Stimulated activated CD4-positive, alpha-beta T cell treated with anti-CD3 and anti-CD28 coated beads, TNF-alpha, amount 100 ng/mL, for 48 hours (primary cell): ENCODE data around the gene LGALS7.
"Not testable (repeated sequence)": the region's sequence is repeated elsewhere in the genome, so short reads cannot be mapped to it uniquely, and the experiment has no call there.

Experiments
- DNase-seq, 3 donors: peaks; one replicate each; pipeline ENCODE4 v3.0.0-alpha.2; 2020; ENCODE audit warnings: low read depth in 3 of 3

Gene LGALS7

GRCh38 chr19:38773469-38774177 is at the start of gene LGALS7:
Gene LGALS7 (minus strand): TSS chr19:38773517. CDS start chr19:38773492, 25 bp downstream.
- no peak for DNase-seq

DNA sequence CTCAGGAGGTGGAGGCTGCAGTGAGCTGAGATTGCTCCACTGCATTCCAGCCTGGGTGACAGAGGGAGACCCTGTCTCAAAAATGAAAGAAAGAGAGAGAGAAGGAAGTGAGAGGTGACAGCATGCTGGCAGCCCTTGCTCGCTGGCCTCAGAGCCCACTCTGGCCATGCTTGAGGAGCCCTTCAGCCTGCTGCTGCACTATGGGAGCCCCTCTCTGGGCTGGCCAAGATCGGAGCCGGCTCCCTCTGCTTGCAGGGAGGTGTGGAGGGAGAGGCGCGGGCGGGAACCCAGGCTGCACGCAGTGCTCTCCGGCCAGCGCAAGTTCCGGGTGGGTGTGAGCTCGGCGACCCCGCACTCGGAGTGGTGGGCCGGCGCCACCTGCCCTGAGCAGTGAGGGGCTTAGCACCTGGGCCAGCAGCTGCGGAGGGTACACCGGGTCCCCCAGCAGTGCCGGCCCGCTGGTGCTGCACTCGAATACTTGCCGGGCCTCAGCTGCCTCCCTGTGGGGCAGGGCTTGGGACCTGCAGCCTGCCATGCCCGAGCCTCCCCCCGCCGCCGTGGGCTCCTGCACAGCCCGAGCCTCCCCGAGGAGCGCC is 48.0 kb upstream of the LGALS7 start:
- DNase-seq: not testable (repeated sequence)

- no peak for DNase-seq
Measured at GRCh38 chr19:38819231-38819920, 46.1 kb upstream of the LGALS7 start.

- DNase-seq: no peak
Measured at GRCh38 chr19:38817081-38817480, 43.8 kb upstream of the LGALS7 start.

DNA sequence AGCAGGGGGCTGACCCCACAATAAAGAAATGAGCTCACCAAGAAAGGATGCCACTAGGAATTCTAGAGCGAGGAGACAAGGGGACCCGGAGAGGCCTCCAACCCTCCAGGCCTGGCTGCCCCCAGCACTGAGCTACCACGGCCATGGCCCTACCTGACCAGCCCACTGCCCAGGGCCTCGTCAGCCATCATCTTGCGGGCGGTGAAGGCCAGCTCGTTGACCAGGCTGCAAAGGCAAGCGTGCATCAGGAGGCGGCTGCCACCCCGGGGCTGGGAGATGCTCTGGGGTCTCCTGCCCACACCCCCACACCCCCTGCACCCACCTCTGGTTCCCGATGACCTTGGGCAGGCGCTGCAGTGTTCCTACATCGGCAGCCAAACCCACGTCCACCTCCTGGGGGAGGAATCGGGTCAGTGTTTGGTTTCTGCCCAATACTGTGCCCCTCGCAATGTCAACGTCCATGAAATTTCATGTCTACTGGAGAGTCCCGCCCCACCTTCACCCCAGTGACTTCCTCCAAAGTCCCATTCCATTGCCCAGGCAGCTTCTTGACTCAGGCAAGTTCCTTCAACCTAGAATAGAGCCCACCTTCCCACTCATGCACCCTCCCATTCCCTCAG is 42.9 kb upstream of the LGALS7 start:
- no peak for DNase-seq

DNA sequence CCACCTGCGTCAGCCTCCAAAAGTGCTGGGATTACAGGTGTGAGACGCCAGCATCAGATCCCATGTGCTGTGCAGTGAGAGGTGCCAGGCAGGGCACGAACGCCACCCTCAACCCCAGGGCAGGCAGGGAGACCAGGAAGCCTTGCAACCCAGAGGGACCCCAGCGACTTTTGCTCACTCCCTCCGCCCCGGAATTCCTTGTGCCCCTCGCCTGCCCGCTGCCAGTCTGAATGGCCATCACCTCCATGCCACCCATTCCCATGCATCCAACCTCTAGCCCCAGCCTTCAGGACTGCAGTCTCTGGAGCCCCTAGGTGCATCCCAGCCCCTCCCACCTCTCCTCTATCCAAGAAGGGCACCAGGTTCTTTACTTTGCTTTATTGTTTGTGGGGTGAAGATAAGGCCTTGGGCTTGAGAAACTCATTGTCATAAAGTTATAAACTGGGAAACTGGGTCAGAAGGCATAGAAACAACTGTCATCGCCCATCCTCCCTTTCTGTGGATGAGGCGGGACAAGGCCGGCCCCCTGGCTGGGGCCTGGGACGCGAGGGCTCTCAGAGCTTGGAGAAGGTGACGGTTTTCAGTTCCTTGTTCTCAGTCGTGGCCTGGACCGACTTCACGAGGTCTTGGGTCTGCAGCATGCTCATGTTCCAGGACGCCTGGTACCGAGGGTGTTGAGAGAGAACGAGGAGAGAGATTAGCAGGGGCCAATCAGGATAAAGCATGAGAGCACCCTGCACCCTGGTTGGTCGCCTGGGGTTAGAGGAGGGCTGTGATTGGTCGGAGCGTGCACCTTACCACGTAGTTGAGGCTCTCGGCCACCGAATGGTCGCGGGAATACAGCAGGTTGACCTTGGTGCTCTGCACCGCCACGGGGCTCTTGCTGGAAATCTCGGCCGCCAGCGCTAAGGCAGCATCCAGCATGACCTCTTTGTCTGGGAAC is 42.0 kb upstream of the LGALS7 start:
- DNase-seq: no peak

- DNase-seq: not testable (repeated sequence)
Measured at GRCh38 chr19:38813932-38814331, 40.6 kb upstream of the LGALS7 start.

DNA sequence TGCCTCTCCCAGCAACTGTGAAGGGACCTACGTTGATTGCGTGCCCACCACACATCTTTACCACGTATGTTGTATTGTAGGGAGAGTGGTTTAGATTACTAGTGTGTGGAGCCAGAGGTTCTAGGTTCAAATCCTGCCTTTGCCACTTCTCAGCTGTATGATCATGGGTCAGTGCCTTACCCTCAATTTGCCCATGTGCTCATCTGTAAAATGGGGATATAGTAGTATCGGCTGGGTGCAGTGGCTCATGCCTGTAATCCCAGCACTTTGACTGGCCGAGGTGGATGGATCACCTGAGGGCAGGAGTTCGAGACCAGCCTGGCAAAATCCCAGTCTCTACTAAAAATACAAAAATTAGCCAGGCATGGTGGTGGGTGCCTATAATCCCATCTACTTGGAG is 40.0 kb upstream of the LGALS7 start:
- no peak for DNase-seq

DNA sequence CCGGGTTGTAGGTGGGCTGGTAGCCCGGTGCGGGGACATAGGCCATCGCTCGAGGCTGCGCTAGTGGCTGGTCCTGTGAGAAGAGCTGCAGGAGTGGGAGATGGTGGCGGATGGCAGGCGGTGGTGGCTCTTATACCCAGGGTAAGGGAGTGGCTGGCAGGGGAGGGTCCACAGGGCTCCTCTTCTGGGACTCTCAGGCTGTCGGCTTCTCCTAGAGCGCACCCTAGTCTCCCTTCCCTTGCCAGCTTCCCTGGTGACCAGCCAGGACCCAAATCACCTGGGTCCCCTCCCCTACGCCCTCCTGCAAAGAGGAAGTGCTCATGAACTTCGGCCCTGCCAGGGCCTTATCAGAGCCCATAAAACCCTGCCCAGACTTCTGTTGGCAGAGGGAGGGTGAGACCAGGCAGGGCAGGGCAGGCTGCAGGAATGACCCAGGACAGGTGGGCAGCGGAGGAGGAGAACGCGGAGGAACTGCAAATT is 39.6 kb upstream of the LGALS7 start, which contains the start of gene LGALS4:
Gene LGALS4 (minus strand): TSS at position 105 of the 480 bp plus-strand sequence. CDS start 59 bp downstream, at position 46.
- DNase-seq: no peak

DNA sequence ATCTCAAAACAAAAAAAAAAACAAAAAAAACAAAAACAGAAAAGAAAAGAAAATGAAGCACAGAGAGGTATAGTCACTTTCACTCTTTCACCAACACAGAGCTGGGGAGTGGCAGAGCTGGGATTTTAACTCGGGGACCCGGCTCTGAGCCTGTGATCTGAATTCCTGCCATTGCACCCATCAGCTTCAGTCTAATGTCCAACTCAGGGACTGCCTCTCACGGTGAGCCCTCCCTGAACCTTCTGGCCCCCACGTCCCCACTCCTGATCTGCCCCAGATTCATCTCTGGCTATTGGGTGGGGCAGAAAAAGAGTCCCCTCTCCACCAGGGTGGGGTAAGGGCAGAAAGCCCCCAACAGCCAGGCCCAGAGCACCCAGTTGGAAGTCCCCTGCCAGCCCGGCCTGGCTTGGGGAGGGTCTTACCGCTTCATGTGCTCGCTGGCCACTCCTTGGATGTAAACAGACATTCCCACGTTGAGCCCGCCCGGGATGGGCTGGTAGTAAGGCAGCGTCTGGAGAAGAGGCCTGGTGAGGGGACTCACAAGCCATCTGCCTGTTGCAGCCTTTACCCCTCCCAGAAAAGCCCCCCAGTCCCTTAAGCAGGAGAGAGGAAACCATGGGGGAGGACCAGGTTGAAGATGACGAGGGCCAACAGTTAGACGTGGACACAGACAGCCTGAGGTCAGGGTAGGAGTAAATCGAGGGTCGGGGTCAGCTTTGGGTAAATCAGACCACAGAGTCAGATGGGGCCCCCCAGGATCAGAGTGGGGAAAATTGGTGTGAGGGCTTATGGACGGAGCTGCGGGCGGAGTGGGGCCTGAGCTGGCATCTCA is 38.9 kb upstream of the LGALS7 start:
- no peak for DNase-seq

DNA sequence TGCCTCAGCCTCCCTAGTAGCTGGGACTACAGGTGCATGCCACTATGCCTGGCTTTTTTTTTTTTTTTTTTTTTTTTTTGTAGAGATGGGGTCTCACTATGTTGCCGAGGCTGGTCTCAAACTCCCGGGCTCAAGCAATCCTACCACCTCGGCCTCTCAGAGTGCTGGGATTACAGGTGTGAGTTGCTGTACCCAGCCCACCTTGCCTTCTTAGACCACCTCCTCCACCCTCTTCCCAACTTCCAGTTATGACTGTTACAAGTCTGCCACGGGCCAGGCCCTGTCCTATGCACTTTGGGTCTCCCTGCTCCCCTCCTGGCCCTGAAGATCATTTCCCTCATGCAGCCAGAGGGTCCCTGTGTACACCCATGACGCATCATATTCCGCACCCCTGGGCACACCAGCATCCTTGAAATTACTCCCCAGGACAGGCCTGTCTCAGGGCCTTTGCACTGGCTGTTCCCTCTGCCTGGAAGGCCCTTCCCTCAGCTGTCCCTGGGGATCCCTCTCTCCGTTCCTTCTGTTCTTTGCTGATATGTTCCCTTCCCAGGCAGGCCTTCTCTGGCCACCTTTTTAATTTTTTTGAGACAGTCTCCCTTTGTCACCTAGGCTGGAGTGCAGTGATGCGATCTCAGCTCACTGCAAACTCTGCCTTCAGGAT is 36.4 kb upstream of the LGALS7 start:
- no peak for DNase-seq

DNA sequence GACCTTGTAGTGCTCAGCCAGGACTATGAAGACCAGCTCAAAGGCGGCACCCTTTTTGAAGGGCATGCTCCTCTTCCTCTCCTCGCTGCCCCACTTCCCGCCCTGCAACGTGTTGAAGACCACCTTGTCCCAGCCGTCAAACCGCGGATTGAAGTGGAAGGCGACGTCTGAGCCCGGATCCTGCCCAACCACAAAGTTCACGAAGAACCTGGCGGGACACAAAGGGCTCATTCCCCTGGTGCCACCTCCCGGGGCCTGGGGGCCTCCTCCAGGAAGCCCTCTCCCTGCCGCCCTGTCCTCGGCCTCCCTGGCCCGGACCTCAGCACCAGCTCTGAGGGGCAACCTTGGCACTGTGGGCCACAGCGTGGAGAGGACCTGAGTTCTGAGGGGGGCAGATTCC is 35.4 kb upstream of the LGALS7 start:
- no peak for DNase-seq

DNA sequence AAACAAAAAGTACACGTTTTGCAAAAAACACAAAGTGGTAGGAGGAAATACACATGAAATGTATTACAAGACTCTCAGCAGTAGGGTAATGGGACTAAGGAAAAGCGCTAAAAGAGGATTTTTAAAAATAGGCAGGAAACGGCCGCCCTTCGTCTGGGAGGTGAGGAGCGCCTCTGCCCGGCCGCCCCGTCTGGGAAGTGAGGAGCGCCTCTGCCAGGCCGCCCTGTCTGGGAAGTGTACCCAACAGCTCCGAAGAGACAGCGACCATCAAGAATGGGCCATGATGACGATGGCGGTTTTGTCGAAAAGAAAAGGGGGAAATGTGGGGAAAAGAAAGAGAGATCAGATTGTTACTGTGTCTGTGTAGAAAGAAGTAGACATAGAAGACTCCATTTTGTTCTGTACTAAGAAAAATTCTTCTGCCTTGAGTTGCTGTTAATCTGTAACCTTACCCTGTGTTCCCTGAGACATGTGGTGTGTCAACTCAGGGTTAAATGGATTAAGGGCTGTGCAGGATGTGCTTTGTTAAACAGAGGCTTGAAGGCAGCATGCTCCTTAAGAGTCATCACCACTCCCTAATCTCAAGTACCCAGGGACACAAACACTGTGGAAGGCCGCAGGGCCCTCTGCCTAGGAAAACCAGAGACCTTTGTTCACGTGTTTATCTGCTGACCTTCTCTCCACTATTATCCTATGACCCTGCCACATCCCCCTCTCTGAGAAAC is 34.2 kb upstream of the LGALS7 start:
- not testable (repeated sequence) for DNase-seq

- DNase-seq: no peak
Measured at GRCh38 chr19:38806371-38806770, 33.1 kb upstream of the LGALS7 start.

GRCh38 chr19:38805180-38805579 is 31.9 kb upstream of the LGALS7 start:
- no peak for DNase-seq

DNA sequence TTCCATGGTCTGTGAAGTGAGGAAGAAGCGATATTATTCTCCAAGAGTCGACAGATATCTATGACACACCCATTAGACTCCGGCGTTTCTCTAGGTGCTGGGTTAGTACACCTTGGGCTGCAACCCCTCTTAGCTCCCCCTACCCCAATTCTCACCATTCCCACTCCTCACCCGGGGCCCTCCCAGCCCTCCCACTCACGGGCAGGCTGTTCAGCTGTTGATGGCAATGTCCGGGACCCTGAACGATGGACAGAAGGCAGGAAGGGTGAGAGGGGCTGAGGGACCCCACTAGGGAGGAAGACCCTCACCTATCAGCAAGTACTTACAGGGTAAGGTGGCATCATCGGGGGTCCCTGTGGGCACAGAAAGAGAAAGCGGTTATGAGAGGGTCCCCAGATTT is 30.2 kb upstream of the LGALS7 start:
- no peak for DNase-seq

DNA sequence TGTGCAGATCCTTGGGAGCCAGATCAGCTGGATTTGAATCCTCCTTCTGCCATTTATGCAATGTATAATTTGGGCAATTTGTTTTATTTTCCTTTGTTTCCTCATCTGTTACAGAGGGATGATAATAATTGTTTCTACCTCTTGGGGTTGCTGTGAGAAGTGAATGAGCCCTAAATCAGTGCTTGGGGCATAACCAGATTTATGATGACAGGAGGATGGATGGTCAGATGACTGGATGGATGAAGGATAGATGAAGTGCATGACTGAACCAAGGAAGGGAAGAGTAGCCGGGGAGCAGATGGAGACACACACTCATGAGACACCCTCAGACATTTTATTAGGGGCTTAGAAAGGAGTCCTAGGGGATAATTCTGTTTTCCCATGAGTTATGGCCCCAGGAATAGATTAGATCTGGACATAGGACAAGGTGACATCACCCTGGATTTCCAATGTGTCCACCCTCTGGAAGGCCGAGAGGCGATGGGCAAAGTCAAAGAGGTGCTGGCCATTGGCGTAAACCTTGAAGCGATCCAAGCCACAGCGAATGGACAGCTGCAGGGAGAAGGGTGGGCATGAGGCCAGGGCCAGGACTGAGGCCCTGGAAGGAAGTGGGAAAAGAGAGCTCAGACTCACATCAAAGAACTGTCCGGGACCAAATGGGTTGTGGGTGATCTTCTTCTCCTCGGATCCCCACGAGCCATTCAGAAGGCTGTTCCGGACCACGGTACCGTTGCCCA is 28.2 kb upstream of the LGALS7 start:
- no peak for DNase-seq
